Loucy (cell line): ENCODE measurements around the gene FAM25G.
"Not testable (repeated sequence)": the region's sequence is repeated elsewhere in the genome, so short reads cannot be mapped to it uniquely, and the experiment has no call there.

Experiments used
- H2AFZ ChIP-seq: fragments of 200-600 bp; sonication (generic); 2 replicates; pipeline ENCODE4 v1.6.0; 2016; ENCODE audit warnings: antibody characterized with exemption, mild to moderate bottlenecking, low read length, moderate library complexity
- H3F3A ChIP-seq: fragments of 200-600 bp; 2 replicates; pipeline ENCODE4 v1.6.0; 2016; ENCODE audit warnings: antibody characterized with exemption, low read depth, mild to moderate bottlenecking
- H3K27me3 ChIP-seq: fragments of 200-600 bp; sonication (generic); 2 replicates; pipeline ENCODE4 v1.6.1; 2014; ENCODE audit warnings: low read length, mild to moderate bottlenecking; ENCODE audit not compliant: insufficient read depth, poor library complexity, severe bottlenecking
- H3K36me3 ChIP-seq: fragments of 200-600 bp; sonication (generic); 2 replicates; pipeline ENCODE4 v1.6.1; 2016; ENCODE audit warnings: low read length; ENCODE audit not compliant: insufficient read depth
- H3K4me1 ChIP-seq: fragments of 200-600 bp; sonication (generic); 2 replicates; pipeline ENCODE4 v1.5.1; 2014; ENCODE audit warnings: low read length, mild to moderate bottlenecking; ENCODE audit not compliant: insufficient read depth, poor library complexity, severe bottlenecking
- H3K4me2 ChIP-seq: fragments of 200-600 bp; sonication (generic); 2 replicates; pipeline ENCODE4 v1.6.0; 2014; ENCODE audit warnings: antibody characterized with exemption, low read length, low read depth, mild to moderate bottlenecking; ENCODE audit not compliant: poor library complexity, severe bottlenecking
- H3K4me3 ChIP-seq: fragments of 200-600 bp; sonication (generic); 2 replicates; pipeline ENCODE4 v1.5.1; 2014; ENCODE audit warnings: low read length, mild to moderate bottlenecking, mixed read lengths; ENCODE audit not compliant: poor library complexity, severe bottlenecking
- H3K79me2 ChIP-seq: fragments of 200-600 bp; sonication (generic); 2 replicates; pipeline ENCODE4 v1.6.1; 2014; ENCODE audit warnings: low read length; ENCODE audit not compliant: insufficient read depth
- H3K9ac ChIP-seq: fragments of 200-600 bp; sonication (generic); 2 replicates; pipeline ENCODE4 v1.6.0; 2014; ENCODE audit warnings: mild to moderate bottlenecking, low read depth, low read length, moderate library complexity; ENCODE audit not compliant: poor library complexity, severe bottlenecking
- H3K9me2 ChIP-seq: fragments of 200-600 bp; sonication (generic); replicated peaks from 2 replicates; pipeline ENCODE4 v1.6.1; 2016; ENCODE audit warnings: low read depth, low read length, mixed read lengths
- H3K9me3 ChIP-seq: fragments of 200-600 bp; sonication (generic); 2 replicates; pipeline ENCODE4 v1.6.1; 2014; ENCODE audit warnings: mild to moderate bottlenecking, antibody characterized with exemption, low read length, low read depth; ENCODE audit not compliant: insufficient read depth
- H4K20me1 ChIP-seq: fragments of 200-600 bp; sonication (generic); 2 replicates; pipeline ENCODE4 v1.6.0; 2014; ENCODE audit warnings: antibody characterized with exemption, low read length, mild to moderate bottlenecking; ENCODE audit not compliant: insufficient read depth, poor library complexity, severe bottlenecking

FAM25G gene

DNA sequence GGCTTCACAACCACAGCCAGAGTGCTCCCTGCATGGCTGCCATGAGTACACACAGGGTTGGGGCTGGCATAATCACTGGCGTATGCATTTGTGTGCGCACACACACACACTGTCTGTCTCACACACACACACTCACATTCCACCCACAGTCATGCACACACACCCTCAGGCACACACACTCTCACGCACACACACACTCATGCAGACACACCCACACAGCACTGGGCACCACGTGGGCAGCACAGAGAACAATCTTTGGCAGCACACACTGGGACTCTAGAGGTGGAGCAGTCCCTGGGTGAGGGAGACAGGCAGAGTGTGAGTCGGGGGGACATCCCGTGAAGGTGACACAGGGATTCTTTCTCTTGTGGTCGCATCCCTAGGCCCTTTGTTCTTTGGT lies 18.0 kb downstream of the FAM25G start:
- not testable (repeated sequence) for H3K4me3 ChIP-seq, H3K9me2 ChIP-seq, H3K9me3 ChIP-seq, H3K9ac ChIP-seq, H3K36me3 ChIP-seq, H3K4me1 ChIP-seq, H2AFZ ChIP-seq, H4K20me1 ChIP-seq, H3K79me2 ChIP-seq, H3F3A ChIP-seq, H3K4me2 ChIP-seq, H3K27me3 ChIP-seq

DNA sequence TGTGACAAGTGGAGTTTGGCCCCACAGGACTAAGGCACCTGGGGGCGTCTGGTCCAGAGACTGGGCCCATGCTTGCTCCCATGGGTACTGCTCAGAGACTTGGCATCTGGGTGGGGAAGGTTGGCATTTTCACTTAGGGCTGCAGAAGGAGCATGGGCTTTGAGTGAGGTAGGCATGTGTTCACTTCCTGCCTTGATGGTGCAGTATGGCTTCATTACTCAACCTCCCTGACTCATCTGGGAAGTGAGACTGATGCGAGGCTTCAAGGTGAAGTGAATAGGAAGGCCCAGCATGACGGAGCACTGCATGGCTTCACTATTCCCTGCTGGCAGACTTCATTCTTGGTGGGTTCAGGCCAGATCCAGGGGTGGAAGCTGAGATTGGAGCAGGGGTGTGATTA lies 18.9 kb downstream of the FAM25G start:
- not testable (repeated sequence) for H3K4me3 ChIP-seq, H3K4me2 ChIP-seq, H3K9me2 ChIP-seq, H3K36me3 ChIP-seq, H3K4me1 ChIP-seq, H3K9ac ChIP-seq, H2AFZ ChIP-seq, H3F3A ChIP-seq, H3K79me2 ChIP-seq, H3K27me3 ChIP-seq, H3K9me3 ChIP-seq, H4K20me1 ChIP-seq

DNA sequence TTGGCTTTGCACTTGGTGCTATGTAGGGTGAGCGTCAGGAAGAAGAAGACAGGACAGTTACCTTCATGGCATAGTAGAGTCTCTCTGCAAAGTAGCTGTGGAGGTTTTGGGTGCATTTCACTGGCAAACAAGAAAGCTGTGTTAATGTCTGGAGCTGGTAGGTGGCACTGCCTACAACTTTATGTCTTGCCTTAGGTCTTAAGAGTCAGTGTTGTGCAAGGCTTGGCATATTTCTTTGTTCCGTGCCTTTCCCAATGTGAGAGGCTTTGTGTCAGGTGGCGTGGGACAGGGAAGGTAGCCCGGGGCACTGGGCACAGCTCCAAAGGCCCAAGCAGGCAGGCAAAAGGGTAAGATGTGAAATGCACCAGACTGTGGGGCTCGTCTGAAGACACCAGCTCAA lies 19.4 kb downstream of the FAM25G start:
- H3K4me2 ChIP-seq, H3K9me3 ChIP-seq, H3K27me3 ChIP-seq, H3K4me3 ChIP-seq, H3K79me2 ChIP-seq, H3K36me3 ChIP-seq, H3F3A ChIP-seq, H3K9me2 ChIP-seq, H3K9ac ChIP-seq, H4K20me1 ChIP-seq, H2AFZ ChIP-seq, H3K4me1 ChIP-seq: not testable (repeated sequence)

DNA sequence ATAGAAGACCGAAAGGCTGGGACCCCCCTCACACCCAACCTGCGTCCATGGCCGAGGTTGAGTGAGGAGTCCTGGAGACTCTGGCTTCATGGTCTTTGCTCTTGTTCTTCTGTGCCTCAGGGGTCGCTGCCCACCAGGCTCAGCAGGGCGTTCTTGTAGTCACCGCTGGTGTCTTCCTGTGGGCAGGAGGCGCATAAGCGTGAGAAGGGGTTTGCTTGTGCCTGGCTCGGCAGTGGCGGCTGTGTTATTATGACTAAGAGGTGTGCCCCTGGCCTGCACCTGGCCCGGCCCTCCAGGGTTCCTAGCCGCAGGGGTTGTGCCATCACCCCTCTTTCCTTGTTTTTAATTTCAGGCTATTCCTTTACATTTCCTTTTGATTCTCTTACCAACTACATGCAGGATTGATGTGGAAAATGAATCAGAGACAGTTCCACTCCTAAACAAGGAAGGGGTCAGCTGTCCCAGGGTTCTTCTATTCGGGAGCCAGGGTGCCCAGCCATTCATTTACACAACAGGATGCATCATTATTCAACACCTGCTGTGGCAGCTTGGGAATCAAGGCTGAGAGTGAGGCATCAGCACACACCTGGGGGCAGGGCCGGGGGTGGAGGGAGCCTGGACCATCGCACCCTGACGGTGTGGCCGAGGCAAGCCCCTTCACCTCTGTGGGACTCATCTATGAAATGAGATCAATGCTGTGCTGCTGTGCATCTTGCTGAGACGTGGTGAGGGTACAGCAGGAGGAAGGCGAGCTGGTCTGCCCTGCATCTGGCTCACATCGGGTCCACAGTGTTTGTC lies 22.6 kb downstream of the FAM25G start:
- H3K4me1 ChIP-seq, H3K9ac ChIP-seq, H4K20me1 ChIP-seq, H3K36me3 ChIP-seq, H3K4me3 ChIP-seq, H3F3A ChIP-seq, H3K9me3 ChIP-seq, H3K9me2 ChIP-seq, H3K79me2 ChIP-seq, H2AFZ ChIP-seq, H3K27me3 ChIP-seq, H3K4me2 ChIP-seq: not testable (repeated sequence)

DNA sequence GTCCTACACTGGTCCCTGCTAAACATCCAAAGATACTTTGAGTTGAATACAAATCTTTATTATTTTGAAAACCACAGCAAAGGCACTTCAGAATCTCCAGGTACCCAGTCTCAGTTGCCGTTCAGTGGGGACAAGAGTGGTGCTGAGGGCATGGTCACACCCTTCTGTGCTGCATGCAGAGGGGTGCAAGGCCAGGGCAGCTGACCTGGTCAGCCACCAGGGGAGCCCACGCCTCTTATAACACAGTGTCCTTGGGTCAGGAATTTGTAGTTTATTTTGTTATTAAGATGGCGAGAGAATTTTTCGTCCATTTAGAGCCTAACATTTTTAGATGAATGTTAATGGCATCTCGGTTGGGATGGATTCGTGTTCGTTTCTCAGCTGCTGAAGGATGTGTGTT lies 23.5 kb downstream of the FAM25G start:
- H3K79me2 ChIP-seq, H2AFZ ChIP-seq, H3K4me2 ChIP-seq: not testable (repeated sequence)

DNA sequence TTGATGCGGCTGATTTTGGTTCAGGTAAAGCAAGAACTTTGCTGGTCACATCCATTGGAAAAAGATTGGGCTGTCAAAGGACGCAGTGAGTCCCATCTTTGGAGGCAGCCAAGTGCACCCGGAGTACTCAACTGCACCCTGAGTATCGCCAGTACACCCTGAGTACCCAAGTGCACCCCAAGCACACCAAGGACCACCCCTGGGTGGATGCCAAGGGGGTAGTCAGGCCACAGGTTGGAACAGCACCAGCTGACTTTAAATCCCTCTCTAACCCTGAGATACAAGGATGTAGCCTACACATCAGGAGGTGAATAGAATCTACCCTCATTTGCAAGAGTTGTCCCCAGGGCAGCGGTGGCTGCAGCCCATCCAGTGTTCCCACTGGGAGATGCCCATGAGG lies 24.0 kb downstream of the FAM25G start:
- H3F3A ChIP-seq, H3K27me3 ChIP-seq, H3K36me3 ChIP-seq, H3K4me3 ChIP-seq, H3K4me1 ChIP-seq, H3K9ac ChIP-seq, H2AFZ ChIP-seq, H3K79me2 ChIP-seq, H3K4me2 ChIP-seq, H4K20me1 ChIP-seq, H3K9me3 ChIP-seq, H3K9me2 ChIP-seq: not testable (repeated sequence)

More for the DNA sequence above, 23.5 kb downstream of the FAM25G start:
- not testable (repeated sequence) for H3K27me3 ChIP-seq, H3K9ac ChIP-seq, H3K4me3 ChIP-seq, H4K20me1 ChIP-seq, H3K9me3 ChIP-seq, H3F3A ChIP-seq, H3K9me2 ChIP-seq, H3K4me1 ChIP-seq, H3K36me3 ChIP-seq

DNA sequence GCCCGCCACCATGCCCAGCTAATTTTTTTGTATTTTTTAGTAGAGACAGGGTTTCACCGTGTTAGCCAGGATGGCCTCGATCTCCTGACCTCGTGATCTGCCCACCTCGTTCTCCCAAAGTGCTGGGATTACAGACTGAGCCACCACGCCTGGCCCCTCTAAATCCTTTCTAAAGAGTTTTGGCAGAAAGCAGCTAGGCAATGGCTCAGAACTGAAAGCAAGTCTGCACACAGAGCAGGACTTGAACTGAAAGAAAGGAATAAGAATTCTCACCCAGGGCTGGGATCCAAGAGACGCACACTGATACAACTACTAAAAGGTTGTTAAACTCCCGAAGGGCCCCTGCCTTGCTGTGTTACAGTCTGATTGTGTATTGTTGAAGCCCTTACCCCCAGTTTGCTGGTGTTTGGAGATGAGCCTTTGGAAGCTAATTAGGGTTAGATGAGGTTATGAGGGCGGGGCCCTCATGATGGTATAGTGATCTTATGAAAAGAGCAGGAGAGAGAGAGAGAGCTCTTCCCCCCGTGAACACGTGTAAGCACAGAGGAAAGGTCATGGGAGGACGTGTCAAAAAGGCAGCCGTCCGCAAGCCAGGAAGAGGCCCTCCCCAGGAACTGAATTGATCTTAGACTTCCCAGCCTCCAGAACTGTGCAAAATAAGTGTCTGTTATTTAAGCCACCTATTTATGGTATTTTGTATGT lies 26.1 kb downstream of the FAM25G start:
- H3K4me2 ChIP-seq, H3K9me2 ChIP-seq, H3K9me3 ChIP-seq, H2AFZ ChIP-seq, H3K9ac ChIP-seq, H4K20me1 ChIP-seq, H3K27me3 ChIP-seq, H3K36me3 ChIP-seq, H3K79me2 ChIP-seq, H3K4me1 ChIP-seq, H3K4me3 ChIP-seq, H3F3A ChIP-seq: not testable (repeated sequence)
